Gastroesophageal sphincter (tissue), 3 donors: ENCODE measurements around the gene ANKRD18B.

ENCODE experiments used
- CTCF ChIP-seq, 4 experiments: fragments of 200-600 bp in 2 of 4; fragments of 450-650 bp in 2 of 4; sonication (generic) in 1 of 4; IDR thresholded peaks; one replicate each; pipeline ENCODE4 v1.5.1; 2017 to 2019; ENCODE audit warnings: antibody characterized with exemption in 4 of 4, mild to moderate bottlenecking in 2 of 4, moderate library complexity in 2 of 4
- EP300 ChIP-seq: sonication (generic); formaldehyde crosslinking; IDR thresholded peaks from one replicate; pipeline ENCODE4 v1.6.1; 2017; ENCODE audit warnings: antibody characterized with exemption, mild to moderate bottlenecking
- POLR2AphosphoS5 ChIP-seq: sonication (generic); formaldehyde crosslinking; IDR thresholded peaks from one replicate; pipeline ENCODE4 v1.6.1; 2017; ENCODE audit warnings: antibody characterized with exemption

GRCh38 chr9:33620738-33621439, 96.8 kb downstream of the ANKRD18B start:
- TF ChIP-seq CTCF (IDR thresholded peaks at IDR 0.05), result no peak
- TF ChIP-seq EP300, result no peak
- no peak for TF ChIP-seq POLR2AphosphoS5
